Smooth muscle cell (in vitro differentiated cells): ENCODE data around the gene MAPKAP1. TPM values are rescaled to one million over a fixed set of nuclear protein-coding genes. Genes with fewer than 3 reads are reported as not detected.

Source experiments
- DNase-seq: peaks from one replicate; lab custom pipeline; 2025; ENCODE audit not compliant: unreplicated experiment; lab: John Stamatoyannopoulos, UW
- H2AFZ ChIP-seq: fragments of 200-600 bp; sonication (generic); 2 replicates; pipeline ENCODE4 v1.6.0; 2016; ENCODE audit warnings: antibody characterized with exemption, low read depth, mild to moderate bottlenecking
- H3F3A ChIP-seq: fragments of 200-600 bp; sonication (generic); 2 replicates; pipeline ENCODE4 v1.6.0; 2017; ENCODE audit warnings: antibody characterized with exemption, low read depth
- H3K27ac ChIP-seq: fragments of 200-600 bp; sonication (generic); 2 replicates; pipeline ENCODE4 v1.5.1; 2016; ENCODE audit warnings: low read depth, mild to moderate bottlenecking
- H3K27me3 ChIP-seq: fragments of 200-600 bp; sonication (generic); 2 replicates; pipeline ENCODE4 v1.6.1; 2016; ENCODE audit warnings: low read depth, mild to moderate bottlenecking
- H3K36me3 ChIP-seq: fragments of 200-600 bp; sonication (generic); 2 replicates; pipeline ENCODE4 v1.5.1; 2016; ENCODE audit warnings: low read depth
- H3K4me1 ChIP-seq: fragments of 200-600 bp; sonication (generic); 2 replicates; pipeline ENCODE4 v1.5.1; 2016; ENCODE audit warnings: low read depth
- H3K4me2 ChIP-seq: fragments of 200-600 bp; sonication (generic); 2 replicates; pipeline ENCODE4 v1.6.0; 2016; ENCODE audit warnings: mild to moderate bottlenecking
- H3K4me3 ChIP-seq: fragments of 200-600 bp; sonication (generic); 2 replicates; pipeline ENCODE4 v1.5.1; 2016; ENCODE audit warnings: mild to moderate bottlenecking
- H3K79me2 ChIP-seq: fragments of 200-600 bp; sonication (generic); 2 replicates; pipeline ENCODE4 v1.6.0; 2016; ENCODE audit warnings: low read depth, mild to moderate bottlenecking
- H3K9ac ChIP-seq: fragments of 200-600 bp; sonication (generic); 2 replicates; pipeline ENCODE4 v1.6.0; 2016; ENCODE audit warnings: low read depth
- H3K9me3 ChIP-seq: fragments of 200-600 bp; sonication (generic); replicated peaks from 2 replicates; pipeline ENCODE4 v1.5.1; 2016; ENCODE audit warnings: low read depth
- H4K20me1 ChIP-seq: fragments of 200-600 bp; sonication (generic); 2 replicates; pipeline ENCODE4 v1.6.0; 2016; ENCODE audit warnings: low read depth
- WGBS: methylation state at CpG from one replicate; pipeline ENCODE4 v1.1.7; 2016; ENCODE audit warnings: low lambda C conversion rate; 5-methylcytosine and 5-hydroxymethylcytosine counted together
- polyA plus RNA-seq: library from polyadenylated mRNA; unstranded; fragments of >200 nt; fragmentation: Nextera tagmentation; extraction: Ambion mirVana; gene quantifications from 2 replicates; pipeline ENCODE4 v1.2.1, GENCODE V29; 2016
- total RNA-seq: library from RNA; depleted of rRNA; stranded (reverse); fragments of >200 nt; gene quantifications from 2 replicates; pipeline ENCODE4 v1.2.3, GENCODE V29; 2014
- TF ChIP-seq, protein P1 (sequence below): fragments of 200-600 bp; sonication (generic); IDR thresholded peaks from 2 replicates; pipeline ENCODE4 v1.5.1; 2017; ENCODE audit warnings: borderline replicate concordance, mild to moderate bottlenecking, antibody characterized with exemption; ENCODE audit not compliant: insufficient read depth, poor library complexity, severe bottlenecking

The MAPKAP1 gene
- total and polyA plus RNA-seq, 2 experiments from 2014 or later = 50.1 to 74.5 TPM

DNA sequence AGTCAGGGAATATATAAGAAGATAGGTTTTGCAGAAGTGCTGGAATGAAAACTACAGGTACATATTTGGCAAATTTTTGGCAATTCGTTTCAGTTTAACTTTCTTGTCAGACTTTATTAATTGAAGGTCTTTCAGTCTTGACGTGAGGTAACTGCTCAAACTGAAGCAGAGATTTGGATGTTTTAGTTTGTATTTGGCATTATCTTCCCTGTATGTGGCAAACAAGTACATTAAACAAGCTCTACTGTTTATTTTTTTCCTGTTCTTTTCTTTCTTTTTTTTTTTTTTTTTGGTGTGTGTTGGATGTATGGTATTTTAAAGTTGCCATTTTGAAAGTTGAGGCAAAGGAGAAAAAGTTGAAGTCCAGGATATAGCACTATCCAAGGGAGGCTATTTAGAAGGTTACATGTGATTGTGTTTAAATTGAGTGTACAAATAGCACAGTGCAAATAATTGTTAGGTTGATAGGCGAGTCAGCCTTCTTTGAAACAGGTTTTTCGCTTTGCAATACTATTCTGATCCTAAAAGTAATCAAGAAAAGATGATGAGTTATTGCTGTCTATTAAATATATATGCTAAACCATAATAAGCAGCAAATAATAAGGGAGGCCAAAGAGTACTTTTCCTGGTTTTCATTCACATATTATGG is 42.4 kb upstream of the MAPKAP1 start:
- peaks cover 49% of the 10 kb centered on the region for H3K79me2 ChIP-seq

DNA sequence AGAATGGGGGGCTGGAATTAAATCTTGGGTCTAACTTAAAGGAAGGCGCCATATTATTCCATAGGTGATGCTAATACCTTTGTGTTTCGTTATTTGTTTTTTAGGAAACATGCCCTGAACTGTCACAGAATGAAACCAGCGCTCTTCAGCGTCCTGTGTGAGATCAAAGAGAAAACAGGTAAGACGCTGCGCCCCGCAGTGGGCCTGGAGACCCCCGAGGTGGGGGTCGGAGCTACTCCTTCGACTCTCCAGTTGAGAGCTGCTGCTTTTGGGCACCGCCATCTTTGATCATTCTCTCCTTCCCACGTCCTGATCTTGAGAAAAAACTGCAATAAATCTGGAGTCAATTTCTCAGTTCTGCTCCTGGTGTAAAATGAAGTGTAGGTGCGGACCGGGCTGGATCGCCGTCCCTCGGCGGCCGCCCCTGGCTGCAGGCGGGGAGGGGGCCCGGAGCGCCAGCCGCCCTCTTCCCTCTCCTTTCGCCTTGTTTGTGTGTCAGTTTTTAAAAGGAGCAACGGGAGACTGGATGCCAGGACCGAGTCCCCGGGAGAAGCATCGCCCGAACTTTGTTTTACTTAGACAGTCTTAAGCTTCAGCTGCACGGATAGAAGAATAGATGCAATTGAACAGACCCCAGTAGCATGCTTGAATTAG is 41.6 kb upstream of the MAPKAP1 start:
- H3K4me1 ChIP-seq = peaks cover 48% of the 10 kb centered on the region
- H3K4me2 ChIP-seq = peak overlapping the region; percentile 92
- no peak overlapping the region for H3K27ac ChIP-seq
- 3% methylated on average over 30 of the region's 30 CpGs for WGBS
- peak overlapping the region; percentile 34 for H3K9ac ChIP-seq
- H3K79me2 ChIP-seq = peaks cover 41% of the 10 kb centered on the region
- H3K9me3 ChIP-seq = no peaks in the 10 kb centered on the region
- H2AFZ ChIP-seq = peak overlapping the region; percentile 97
- peaks cover 17% of the 10 kb centered on the region for H4K20me1 ChIP-seq
- H3F3A ChIP-seq = peaks cover 11% of the 10 kb centered on the region
- no peak for DNase-seq
- no peaks in the 10 kb centered on the region for H3K27me3 ChIP-seq
- no peaks in the 10 kb centered on the region for H3K36me3 ChIP-seq
- peak overlapping the region; percentile 88 for H3K4me3 ChIP-seq
- TF ChIP-seq, protein P1, sequence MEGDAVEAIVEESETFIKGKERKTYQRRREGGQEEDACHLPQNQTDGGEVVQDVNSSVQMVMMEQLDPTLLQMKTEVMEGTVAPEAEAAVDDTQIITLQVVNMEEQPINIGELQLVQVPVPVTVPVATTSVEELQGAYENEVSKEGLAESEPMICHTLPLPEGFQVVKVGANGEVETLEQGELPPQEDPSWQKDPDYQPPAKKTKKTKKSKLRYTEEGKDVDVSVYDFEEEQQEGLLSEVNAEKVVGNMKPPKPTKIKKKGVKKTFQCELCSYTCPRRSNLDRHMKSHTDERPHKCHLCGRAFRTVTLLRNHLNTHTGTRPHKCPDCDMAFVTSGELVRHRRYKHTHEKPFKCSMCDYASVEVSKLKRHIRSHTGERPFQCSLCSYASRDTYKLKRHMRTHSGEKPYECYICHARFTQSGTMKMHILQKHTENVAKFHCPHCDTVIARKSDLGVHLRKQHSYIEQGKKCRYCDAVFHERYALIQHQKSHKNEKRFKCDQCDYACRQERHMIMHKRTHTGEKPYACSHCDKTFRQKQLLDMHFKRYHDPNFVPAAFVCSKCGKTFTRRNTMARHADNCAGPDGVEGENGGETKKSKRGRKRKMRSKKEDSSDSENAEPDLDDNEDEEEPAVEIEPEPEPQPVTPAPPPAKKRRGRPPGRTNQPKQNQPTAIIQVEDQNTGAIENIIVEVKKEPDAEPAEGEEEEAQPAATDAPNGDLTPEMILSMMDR = no peak

More for the DNA sequence above, 42.4 kb upstream of the MAPKAP1 start:
- H2AFZ ChIP-seq = peak overlapping the region; percentile 97
- DNase-seq = no peak
- no peaks in the 10 kb centered on the region for H3K27me3 ChIP-seq
- H3K9ac ChIP-seq = no peak overlapping the region
- H3K4me3 ChIP-seq = peak overlapping the region; percentile 88
- no peaks in the 10 kb centered on the region for H3K36me3 ChIP-seq
- 64% methylated on average over 4 of the region's 4 CpGs for WGBS
- H3K27ac ChIP-seq = no peak overlapping the region
- peaks cover 24% of the 10 kb centered on the region for H4K20me1 ChIP-seq
- peak overlapping the region; percentile 92 for H3K4me2 ChIP-seq
- TF ChIP-seq, protein P1 = no peak
- H3K9me3 ChIP-seq = no peaks in the 10 kb centered on the region
- peaks cover 56% of the 10 kb centered on the region for H3K4me1 ChIP-seq
- H3F3A ChIP-seq = peaks cover 11% of the 10 kb centered on the region

DNA sequence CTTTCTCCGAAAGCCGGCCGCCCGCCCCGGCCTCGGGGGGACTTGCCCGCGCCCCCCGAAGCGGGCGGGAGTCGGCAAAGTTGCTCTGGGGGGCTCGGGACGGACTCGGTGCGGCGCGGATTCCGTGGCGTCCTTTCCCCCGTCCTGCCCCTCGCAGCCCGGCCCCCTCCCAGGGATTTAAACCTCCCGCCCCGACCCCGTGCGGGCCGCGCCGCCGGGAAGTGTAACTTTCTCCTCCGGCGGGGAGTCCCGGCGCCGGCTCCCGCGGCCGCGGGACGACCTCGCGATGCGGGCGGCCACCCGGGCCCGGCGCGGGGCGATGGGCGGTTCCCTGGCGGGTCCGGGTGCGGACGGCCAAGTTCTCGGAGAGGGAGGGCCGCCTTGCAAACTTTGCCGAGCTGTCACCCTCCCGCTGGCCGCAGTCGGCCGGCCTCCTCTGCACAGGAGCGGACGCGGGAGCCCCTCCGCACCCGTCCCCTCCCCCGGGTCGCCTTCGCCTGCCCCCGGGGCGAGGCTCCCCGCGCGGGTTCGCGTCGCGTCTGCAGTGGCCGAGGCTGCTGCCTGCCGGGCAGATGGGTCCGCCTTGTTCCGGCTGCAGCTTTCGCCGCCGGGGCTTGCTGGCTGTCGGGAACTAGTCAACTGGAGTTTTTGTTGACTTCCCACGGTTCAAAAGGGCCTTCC is 40.9 kb upstream of the MAPKAP1 start:
- TF ChIP-seq, protein P1 = no peak
- 3% methylated on average over 60 of the region's 88 CpGs for WGBS
- Histone ChIP-seq H3K9ac (peak overlapping the region; percentile 34), H3K36me3 (no peaks in the 10 kb centered on the region), H2AFZ (peak overlapping the region; percentile 97), H3K4me1 (peaks cover 41% of the 10 kb centered on the region), H3K27ac (no peak overlapping the region), H3F3A (peaks cover 11% of the 10 kb centered on the region), H3K4me3 (peak overlapping the region; percentile 88), H3K4me2 (peak overlapping the region; percentile 92), H4K20me1 (peaks cover 13% of the 10 kb centered on the region), H3K9me3 (no peaks in the 10 kb centered on the region), H3K27me3 (no peaks in the 10 kb centered on the region), H3K79me2 (peaks cover 37% of the 10 kb centered on the region)
- DNase-seq = no peak
